ENCODE measurements around the gene CST11. TPM values are rescaled to one million over a fixed set of nuclear protein-coding genes. Genes with fewer than 3 reads are reported as not detected.
A peak's percentile ranks its signal among the peaks of the same experiment; 100 is the strongest.

The CST11 gene
- total and polyA plus RNA-seq, 7 experiments from 2014 or later: not detected

DNA sequence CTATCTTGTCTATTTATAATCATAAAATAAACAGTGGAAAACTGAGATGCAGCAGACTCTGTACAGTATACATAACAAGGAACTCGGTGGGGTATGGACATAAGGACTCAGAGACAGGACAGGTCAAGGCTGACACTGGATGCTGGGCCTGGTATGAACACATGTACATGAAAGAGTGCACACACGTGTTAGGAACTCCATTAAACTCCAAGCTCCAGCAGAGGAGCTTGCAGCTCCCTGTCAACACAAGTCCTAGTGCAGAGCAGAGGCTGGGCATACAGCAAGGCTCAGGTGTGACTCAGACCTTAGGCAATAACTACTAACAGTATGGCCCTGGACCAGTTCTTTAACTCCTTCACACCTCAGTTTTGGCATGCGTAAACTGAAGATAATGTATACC lies 48.5 kb downstream of the CST11 start:
- DNase-seq (no peak), ATAC-seq (no peak)
- H3K27me3 ChIP-seq (ENCODE audit: control insufficient read depth in 2 of 2, insufficient read depth in 2 of 2, low read length in 2 of 2): no peaks in the 10 kb centered on the region
- intact Hi-C loops (cut with micrococcal nuclease): no loop called here
- ChIA-PET POLR2A (interaction anchor here (1.5 kb wide), 1 partner anchor 17 kb away, joined by 3 read pairs; the partner anchor contains the start of gene NAPB), CTCF (no interaction called here)
- Mint-ChIP-seq H3K9me3 (no peaks in the 10 kb centered on the region), H3K4me1 (peaks cover 17 to 75% (median 25%) of the 10 kb centered on the region in 7 donors), H3K4me3 (no peak overlapping the region), H3K27me3 (no peaks in the 10 kb centered on the region), H3K36me3 (peaks cover 0 to 25% (median 8%) of the 10 kb centered on the region in 5 donors), H3K27ac (no peak overlapping the region)
- peaks cover 0 to 5% (median 0%) of the 10 kb centered on the region in 3 experiments for H3K36me3 ChIP-seq (ENCODE audit: control insufficient read depth in 2 of 3, insufficient read depth in 3 of 3, low read length in 3 of 3)
- no peak overlapping the region for H3K4me3 ChIP-seq (ENCODE audit: low read length)
- no peak overlapping the region for H3K27ac ChIP-seq (ENCODE audit: low read depth, low read length)
- peaks cover 0 to 9% of the 10 kb centered on the region in 2 donors for H3K4me1 ChIP-seq (ENCODE audit: control insufficient read depth in 2 of 2, insufficient read depth in 2 of 2, low read length in 2 of 2)
- no peaks in the 10 kb centered on the region for H3K9me3 ChIP-seq (ENCODE audit: control insufficient read depth in 2 of 3, low read length in 3 of 3)

DNA sequence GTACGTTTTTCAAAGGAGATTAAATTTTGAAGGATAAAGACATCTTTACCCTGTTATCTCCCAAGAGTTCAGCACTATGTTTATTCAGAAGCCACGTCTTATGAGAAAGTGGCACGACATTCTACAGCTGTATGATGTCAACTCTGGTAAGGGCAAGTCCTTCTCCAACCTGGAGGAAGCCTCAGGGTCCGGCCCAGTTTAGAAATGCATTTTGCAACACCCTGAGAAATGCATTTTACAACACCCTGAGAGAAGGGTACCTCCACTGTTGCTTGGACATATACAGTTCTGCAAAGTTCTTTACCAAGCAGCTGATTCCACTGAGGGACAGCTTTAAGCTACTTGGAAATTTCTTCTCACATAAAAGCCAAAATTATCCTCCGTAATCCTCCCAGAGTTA lies 48.9 kb downstream of the CST11 start:
- DNase-seq (no peak), ATAC-seq (no peak)
- H3K27ac Mint-ChIP-seq: no peak overlapping the region
- intact Hi-C loops (cut with micrococcal nuclease): no loop called here
- Histone ChIP-seq H3K9me3 (ENCODE audit: control insufficient read depth in 2 of 3, low read length in 3 of 3) (no peaks in the 10 kb centered on the region), H3K27me3 (ENCODE audit: control insufficient read depth in 2 of 2, insufficient read depth in 2 of 2, low read length in 2 of 2) (no peaks in the 10 kb centered on the region), H3K27ac (ENCODE audit: low read depth, low read length) (no peak overlapping the region), H3K36me3 (ENCODE audit: control insufficient read depth in 2 of 3, insufficient read depth in 3 of 3, low read length in 3 of 3) (peaks cover 0 to 5% (median 0%) of the 10 kb centered on the region in 3 experiments), H3K4me3 (ENCODE audit: low read length) (no peak overlapping the region), H3K4me1 (ENCODE audit: control insufficient read depth in 2 of 2, insufficient read depth in 2 of 2, low read length in 2 of 2) (peaks cover 0 to 9% of the 10 kb centered on the region in 2 donors)
- ChIA-PET CTCF (no interaction called here), POLR2A (interaction anchor here (1.5 kb wide), 1 partner anchor 18 kb away, joined by 3 read pairs; the partner anchor contains the start of gene NAPB)
- H3K4me1 Mint-ChIP-seq: peaks cover 17 to 76% (median 24%) of the 10 kb centered on the region in 7 donors
- H3K27me3 Mint-ChIP-seq: no peaks in the 10 kb centered on the region
- H3K4me3 Mint-ChIP-seq: no peak overlapping the region
- no peaks in the 10 kb centered on the region for H3K9me3 Mint-ChIP-seq
- peaks cover 0 to 29% (median 8%) of the 10 kb centered on the region in 5 donors for H3K36me3 Mint-ChIP-seq

DNA sequence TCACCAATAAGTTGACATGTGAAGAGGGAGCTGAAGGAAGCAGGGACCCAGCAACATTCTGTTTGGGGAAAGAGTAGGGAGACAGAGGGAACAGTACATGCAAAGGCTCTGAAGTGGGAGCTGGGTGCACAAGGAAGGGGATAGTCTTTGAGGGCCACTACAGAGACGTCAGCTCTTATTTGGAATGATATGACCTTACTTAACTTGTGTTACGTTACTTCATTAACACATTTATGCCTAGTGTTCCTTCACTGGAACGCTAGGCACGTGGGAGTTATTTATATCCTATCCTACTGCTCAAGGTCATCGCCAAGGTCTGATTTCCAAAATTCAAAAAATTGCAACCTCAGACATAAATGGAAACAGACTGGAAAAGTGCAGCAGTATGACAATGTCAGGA lies 51.6 kb downstream of the CST11 start:
- no peak for DNase-seq
- H3K27me3 ChIP-seq (ENCODE audit: control insufficient read depth in 2 of 2, insufficient read depth in 2 of 2, low read length in 2 of 2): no peaks in the 10 kb centered on the region
- intact Hi-C loops (cut with micrococcal nuclease): no loop called here
- H3K4me3 Mint-ChIP-seq: no peak overlapping the region
- H3K27ac ChIP-seq (ENCODE audit: low read depth, low read length): no peak overlapping the region
- H3K9me3 Mint-ChIP-seq: no peaks in the 10 kb centered on the region
- H3K9me3 ChIP-seq (ENCODE audit: control insufficient read depth in 2 of 3, low read length in 3 of 3): no peaks in the 10 kb centered on the region
- H3K27ac Mint-ChIP-seq: peak overlapping the region in 2 of 9 donors; percentile 3 to 40
- no peak for ATAC-seq
- H3K36me3 ChIP-seq (ENCODE audit: control insufficient read depth in 2 of 3, insufficient read depth in 3 of 3, low read length in 3 of 3): peaks cover 0 to 5% (median 0%) of the 10 kb centered on the region in 3 experiments
- ChIA-PET POLR2A (no interaction called here), CTCF (no interaction called here)
- H3K4me1 Mint-ChIP-seq: peaks cover 6 to 72% (median 12%) of the 10 kb centered on the region in 7 donors
- no peaks in the 10 kb centered on the region for H3K27me3 Mint-ChIP-seq
- H3K4me1 ChIP-seq (ENCODE audit: control insufficient read depth in 2 of 2, insufficient read depth in 2 of 2, low read length in 2 of 2): no peaks in the 10 kb centered on the region
- no peak overlapping the region for H3K4me3 ChIP-seq (ENCODE audit: low read length)
- H3K36me3 Mint-ChIP-seq: peaks cover 0 to 32% (median 16%) of the 10 kb centered on the region in 5 donors

Other genes starting within 250 kb of the CST11 start
- 10 to 100 TPM; 20.1 to 63.4 (median 39.7) TPM for gene NXT1, start 102.1 kb downstream of the CST11 start, total RNA-seq
- 10 to 100 TPM; 50.3 to 71.8 TPM for gene NXT1, start 102.1 kb downstream of the CST11 start, polyA plus RNA-seq
- 10 to 100 TPM; 11.4 to 44.0 (median 19.6) TPM for gene GZF1, start 90.7 kb downstream of the CST11 start, total RNA-seq
- gene GZF1, start 90.7 kb downstream of the CST11 start, polyA plus RNA-seq: 1 to 10 TPM; 1.4 to 7.8 TPM
- gene NAPB, start 31.4 kb downstream of the CST11 start, total RNA-seq: 10 to 100 TPM; 11.4 to 20.4 (median 16.2) TPM
- 1 to 10 TPM; 5.5 to 7.9 TPM for gene NAPB, start 31.4 kb downstream of the CST11 start, polyA plus RNA-seq
- gene CSTL1, start 13.2 kb downstream of the CST11 start, total RNA-seq: not detected
- gene CSTL1, start 13.2 kb downstream of the CST11 start, polyA plus RNA-seq: not detected
- not detected for gene CST8, start 38.2 kb upstream of the CST11 start, total RNA-seq
- gene CST8, start 38.2 kb upstream of the CST11 start, polyA plus RNA-seq: not detected
- not detected for gene CST9L, start 115.6 kb upstream of the CST11 start, total RNA-seq
- not detected for gene CST9L, start 115.6 kb upstream of the CST11 start, polyA plus RNA-seq
- not detected for gene CST9, start 153.0 kb upstream of the CST11 start, total RNA-seq
- gene CST9, start 153.0 kb upstream of the CST11 start, polyA plus RNA-seq: not detected
- 100 to 1,000 TPM in 1 of 5 experiments, 10 to 100 TPM in 3, 1 to 10 TPM in 1; 1.7 to 520 (median 22.2) TPM for gene CST3, start 185.1 kb upstream of the CST11 start, total RNA-seq
- 1 to 10 TPM; 2.5 to 5.5 TPM for gene CST3, start 185.1 kb upstream of the CST11 start, polyA plus RNA-seq
- not detected for gene CST4, start 236.2 kb upstream of the CST11 start, total RNA-seq
- gene CST4, start 236.2 kb upstream of the CST11 start, polyA plus RNA-seq: not detected